ENCODE measurements around the gene ERV3-1. TPM values are rescaled to one million over a fixed set of nuclear protein-coding genes. Genes with fewer than 3 reads are reported as not detected.
"Not testable (repeated sequence)": the region's sequence is repeated elsewhere in the genome, so short reads cannot be mapped to it uniquely, and the experiment has no call there.

ERV3-1 gene
- total RNA-seq, 1 donor: 24.2 TPM

- Histone ChIP-seq H3K4me2 (ENCODE audit: insufficient read depth, low read length) (no peak overlapping the region), H4K20me1 (ENCODE audit: insufficient read depth, low read length) (no peaks in the 10 kb centered on the region), H3K36me3 (ENCODE audit: insufficient read depth, low read length) (no peaks in the 10 kb centered on the region), H2AFZ (ENCODE audit: low read length) (no peak overlapping the region), H3K4me3 (ENCODE audit: insufficient read depth, low read length) (no peak overlapping the region), H3K9me3 (ENCODE audit: low read depth, low read length) (no peaks in the 10 kb centered on the region), H3K27ac (ENCODE audit: low read depth, low read length) (no peak overlapping the region), H3K79me2 (ENCODE audit: insufficient read depth, low read length) (no peaks in the 10 kb centered on the region), H3K4me1 (ENCODE audit: insufficient read depth, low read length) (no peaks in the 10 kb centered on the region), H3K27me3 (ENCODE audit: insufficient read depth, low read length) (peaks cover 22% of the 10 kb centered on the region)
- no peak for DNase-seq (ENCODE audit: insufficient read length, low spot score, missing footprints)
- TF ChIP-seq, protein P1, sequence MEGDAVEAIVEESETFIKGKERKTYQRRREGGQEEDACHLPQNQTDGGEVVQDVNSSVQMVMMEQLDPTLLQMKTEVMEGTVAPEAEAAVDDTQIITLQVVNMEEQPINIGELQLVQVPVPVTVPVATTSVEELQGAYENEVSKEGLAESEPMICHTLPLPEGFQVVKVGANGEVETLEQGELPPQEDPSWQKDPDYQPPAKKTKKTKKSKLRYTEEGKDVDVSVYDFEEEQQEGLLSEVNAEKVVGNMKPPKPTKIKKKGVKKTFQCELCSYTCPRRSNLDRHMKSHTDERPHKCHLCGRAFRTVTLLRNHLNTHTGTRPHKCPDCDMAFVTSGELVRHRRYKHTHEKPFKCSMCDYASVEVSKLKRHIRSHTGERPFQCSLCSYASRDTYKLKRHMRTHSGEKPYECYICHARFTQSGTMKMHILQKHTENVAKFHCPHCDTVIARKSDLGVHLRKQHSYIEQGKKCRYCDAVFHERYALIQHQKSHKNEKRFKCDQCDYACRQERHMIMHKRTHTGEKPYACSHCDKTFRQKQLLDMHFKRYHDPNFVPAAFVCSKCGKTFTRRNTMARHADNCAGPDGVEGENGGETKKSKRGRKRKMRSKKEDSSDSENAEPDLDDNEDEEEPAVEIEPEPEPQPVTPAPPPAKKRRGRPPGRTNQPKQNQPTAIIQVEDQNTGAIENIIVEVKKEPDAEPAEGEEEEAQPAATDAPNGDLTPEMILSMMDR (IDR thresholded peaks at IDR 0.05; ENCODE audit: extremely low read depth, low read depth, low read length): no peak
Observed at GRCh38 chr7:64945503-64946175, 60.8 kb downstream of the ERV3-1 start.

DNA sequence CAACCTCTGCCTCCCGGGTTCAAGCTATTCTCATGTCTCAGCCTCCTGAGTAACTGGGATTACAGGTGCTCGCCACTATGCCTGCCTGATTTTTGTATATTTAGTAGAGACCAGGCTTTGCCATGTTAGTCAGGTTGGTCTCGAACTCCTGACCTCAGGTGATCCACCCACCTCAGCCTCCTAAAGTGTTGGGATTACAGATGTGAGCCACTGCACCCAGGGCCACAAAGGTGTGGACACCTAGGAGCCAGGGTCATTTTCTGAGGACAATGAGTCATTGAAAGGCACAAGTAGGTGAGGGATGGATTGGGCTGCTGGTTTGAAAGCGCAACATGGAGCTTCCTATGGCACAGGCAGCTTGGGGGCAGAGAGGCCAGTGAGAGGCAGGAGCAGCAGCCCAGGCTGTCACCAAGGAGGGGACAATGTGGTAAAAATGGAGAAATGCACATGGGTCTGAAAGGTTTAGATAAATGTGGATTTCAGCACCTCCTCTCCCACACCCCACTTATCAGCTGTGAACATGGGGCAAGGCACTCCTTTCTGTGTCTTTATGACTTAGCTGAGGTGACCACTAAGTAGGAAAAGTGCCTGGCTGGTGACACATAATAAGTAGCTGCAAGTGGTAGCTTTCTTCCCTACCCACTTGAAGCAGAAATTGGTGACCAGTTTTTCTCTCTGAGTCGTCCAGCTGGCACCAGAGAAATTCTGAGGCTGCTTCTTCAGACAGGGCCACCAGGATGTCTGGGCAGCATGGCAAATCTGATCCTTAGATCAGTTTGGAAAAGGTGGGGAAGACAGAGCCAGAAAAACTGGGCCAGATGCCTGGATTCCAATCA, 61.6 kb downstream of the ERV3-1 start:
- H3K36me3 ChIP-seq (ENCODE audit: insufficient read depth, low read length); H3K4me2 ChIP-seq (ENCODE audit: insufficient read depth, low read length); H3K9me3 ChIP-seq (ENCODE audit: low read depth, low read length); DNase-seq (ENCODE audit: insufficient read length, low spot score, missing footprints); H2AFZ ChIP-seq (ENCODE audit: low read length); H3K4me1 ChIP-seq (ENCODE audit: insufficient read depth, low read length); H3K79me2 ChIP-seq (ENCODE audit: insufficient read depth, low read length); H3K4me3 ChIP-seq (ENCODE audit: insufficient read depth, low read length); H4K20me1 ChIP-seq (ENCODE audit: insufficient read depth, low read length); H3K27ac ChIP-seq (ENCODE audit: low read depth, low read length): not testable (repeated sequence)
- H3K27me3 ChIP-seq (ENCODE audit: insufficient read depth, low read length): peaks cover 22% of the 10 kb centered on the region

Small RNAs within 50 kb of the gene (small RNA-seq; reads per million reads assigned to genes)
- not detected for gene RNU6-1229P

Other genes with a start within 250 kb of the ERV3-1 start
- gene ZNF138, start 212.3 kb downstream of the ERV3-1 start, total RNA-seq: 4.7 and 8.3 TPM in 2 replicates
- 5.1 and 7.1 TPM in 2 replicates for gene ZNF273, start 103.4 kb downstream of the ERV3-1 start, total RNA-seq
- 8.0 and 8.3 TPM in 2 replicates for gene ZNF117, start 15.7 kb downstream of the ERV3-1 start, total RNA-seq

Data from osteoblast (primary cell).